Measurements from ENCODE around the gene TECR. TPM values are rescaled to one million over a fixed set of nuclear protein-coding genes. Genes with fewer than 3 reads are reported as not detected.

Gene TECR
- total and polyA plus RNA-seq, 7 donors = 77.8 to 209 (median 136) TPM

DNA sequence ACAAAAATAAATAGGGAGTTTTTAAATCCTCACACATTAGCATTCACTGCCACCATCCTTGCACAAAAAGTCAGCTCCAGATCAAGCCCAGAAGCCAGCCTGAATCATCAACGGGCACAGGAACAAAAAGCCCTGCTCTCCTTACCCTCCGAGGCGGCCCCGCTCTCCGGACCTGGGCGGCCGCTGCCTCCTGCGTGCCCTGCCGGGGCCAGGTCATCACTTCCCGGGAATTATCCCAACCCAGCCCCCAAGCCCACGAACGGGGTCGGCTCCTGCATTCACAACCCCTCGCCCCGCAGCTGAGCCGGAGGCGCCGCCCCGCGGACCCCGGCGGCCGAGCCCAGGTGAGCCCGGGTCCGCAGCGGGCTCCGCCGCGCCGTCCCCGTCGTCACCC, 12.0 kb upstream of the TECR start:
- 0 to 1% (median 0%) methylated on average over 22 to 32 of the region's 32 CpGs for WGBS, 3 donors
- Histone ChIP-seq H3K4me3 (peak overlapping the region; percentile 82), H3K4me1 (peaks cover 42% of the 10 kb centered on the region), H3K27ac (peak overlapping the region; percentile 98), H3K27me3 (ENCODE audit: insufficient read depth in 3 of 3, low read length in 2 of 3) (no peaks in the 10 kb centered on the region), H3K36me3 (ENCODE audit: insufficient read depth in 1 of 2, low read depth in 1 of 2) (peaks cover 10 to 35% of the 10 kb centered on the region in 2 donors), H3K9me3 (no peaks in the 10 kb centered on the region)
- ATAC-seq (peak in 1 of 4 donors; percentile 7), DNase-seq (no peak)
- TF ChIP-seq, protein P1, sequence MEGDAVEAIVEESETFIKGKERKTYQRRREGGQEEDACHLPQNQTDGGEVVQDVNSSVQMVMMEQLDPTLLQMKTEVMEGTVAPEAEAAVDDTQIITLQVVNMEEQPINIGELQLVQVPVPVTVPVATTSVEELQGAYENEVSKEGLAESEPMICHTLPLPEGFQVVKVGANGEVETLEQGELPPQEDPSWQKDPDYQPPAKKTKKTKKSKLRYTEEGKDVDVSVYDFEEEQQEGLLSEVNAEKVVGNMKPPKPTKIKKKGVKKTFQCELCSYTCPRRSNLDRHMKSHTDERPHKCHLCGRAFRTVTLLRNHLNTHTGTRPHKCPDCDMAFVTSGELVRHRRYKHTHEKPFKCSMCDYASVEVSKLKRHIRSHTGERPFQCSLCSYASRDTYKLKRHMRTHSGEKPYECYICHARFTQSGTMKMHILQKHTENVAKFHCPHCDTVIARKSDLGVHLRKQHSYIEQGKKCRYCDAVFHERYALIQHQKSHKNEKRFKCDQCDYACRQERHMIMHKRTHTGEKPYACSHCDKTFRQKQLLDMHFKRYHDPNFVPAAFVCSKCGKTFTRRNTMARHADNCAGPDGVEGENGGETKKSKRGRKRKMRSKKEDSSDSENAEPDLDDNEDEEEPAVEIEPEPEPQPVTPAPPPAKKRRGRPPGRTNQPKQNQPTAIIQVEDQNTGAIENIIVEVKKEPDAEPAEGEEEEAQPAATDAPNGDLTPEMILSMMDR (IDR thresholded peaks at IDR 0.05) = no peak
- intact Hi-C loops (cut with DNase I) = loop anchor here in 1 of 2 donors (5.0 kb wide), 1 partner anchor 45 kb away; no protein-coding TSS in a partner anchor

DNA sequence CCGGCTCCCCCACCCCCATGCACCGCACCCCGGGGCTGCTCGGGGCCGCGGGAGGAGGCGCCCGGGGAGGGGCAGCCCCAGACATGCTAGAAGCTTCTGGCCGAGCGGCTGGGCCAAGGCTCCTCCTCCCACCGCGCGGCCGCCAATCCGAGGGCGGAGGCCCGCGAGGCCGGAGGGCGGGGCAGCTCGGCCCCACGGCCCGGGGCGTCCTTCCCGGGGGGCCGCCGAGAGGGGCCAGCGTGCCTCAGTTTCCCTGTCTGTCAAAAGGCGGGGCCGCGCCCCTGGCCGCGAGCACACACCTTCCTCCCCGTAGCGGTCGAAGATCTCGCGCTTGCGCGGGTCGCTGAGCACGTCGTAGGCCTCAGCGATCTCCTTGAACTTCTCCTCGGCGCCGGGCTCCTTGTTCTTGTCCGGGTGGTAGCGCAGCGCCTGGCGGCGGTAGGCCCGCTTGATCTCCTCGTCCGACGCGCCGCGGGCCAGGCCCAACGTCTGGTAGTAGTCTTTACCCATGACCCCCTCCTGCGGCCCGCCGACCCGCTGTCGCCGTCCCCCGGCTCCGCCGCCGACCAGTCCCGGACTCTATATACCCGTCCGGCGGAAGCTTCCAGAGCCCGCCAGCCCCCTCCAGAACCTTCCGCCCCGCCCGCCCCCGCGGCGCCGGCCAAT, 11.4 kb upstream of the TECR start, which contains the start of gene DNAJB1:
TSS of gene DNAJB1 (minus strand) at position 558 of the 666 bp plus-strand sequence. CDS start at position 510, 48 bp downstream.
- Histone ChIP-seq H3K4me1 (peaks cover 42% of the 10 kb centered on the region), H3K4me3 (peak within 1 kb of the TSS; percentile 82), H3K36me3 (ENCODE audit: insufficient read depth in 1 of 2, low read depth in 1 of 2) (peaks cover 10 to 35% of the 10 kb centered on the region in 2 donors), H3K27me3 (ENCODE audit: insufficient read depth in 3 of 3, low read length in 2 of 3) (no peaks in the 10 kb centered on the region), H3K27ac (peak within 1 kb of the TSS; percentile 98), H3K9me3 (no peaks in the 10 kb centered on the region)
- intact Hi-C loops (cut with DNase I) = loop anchor here in 1 of 2 donors (5.0 kb wide), 1 partner anchor 44 kb away; no protein-coding TSS in a partner anchor
- peak; percentile 85 to 92 for DNase-seq
- 0% methylated on average over 59 to 80 of the region's 82 CpGs for WGBS, 3 donors
- ATAC-seq = peak; percentile 76 to 84 (median 78)
- TF ChIP-seq, protein P1 (IDR thresholded peaks at IDR 0.05) = no peak

DNA sequence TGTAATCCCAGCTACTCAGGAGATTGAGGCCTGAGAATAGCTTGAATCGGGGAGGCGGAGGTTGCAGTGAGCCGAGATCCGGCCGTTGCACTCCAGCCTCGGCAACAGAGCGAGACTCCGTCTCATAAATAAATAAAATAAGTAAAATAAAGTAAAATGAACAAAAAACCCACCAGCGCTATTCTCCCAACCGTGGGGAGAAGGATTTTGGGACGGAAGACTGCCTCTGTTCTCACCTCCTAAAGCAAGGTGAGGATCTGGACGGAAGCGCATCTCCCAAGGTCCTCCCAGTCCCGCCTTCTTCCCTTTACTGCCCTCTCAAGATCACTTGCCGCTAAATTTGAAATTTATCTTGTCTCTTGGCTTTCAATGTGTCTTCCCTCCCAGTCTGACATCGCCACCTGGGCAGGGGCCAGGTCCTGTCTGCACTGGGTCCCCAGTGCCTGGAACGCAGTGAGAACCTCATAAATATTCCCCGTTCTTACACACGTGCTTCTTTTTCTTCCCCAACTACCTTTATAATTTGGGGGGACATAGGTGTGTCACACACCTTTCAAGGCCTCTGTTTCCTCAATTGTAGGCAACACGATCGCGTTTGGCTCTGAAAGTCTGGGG, 10.0 kb upstream of the TECR start:
- Histone ChIP-seq H3K27me3 (ENCODE audit: insufficient read depth in 3 of 3, low read length in 2 of 3) (no peaks in the 10 kb centered on the region), H3K4me1 (peaks cover 32% of the 10 kb centered on the region), H3K9me3 (no peaks in the 10 kb centered on the region), H3K27ac (peak overlapping the region; percentile 98), H3K36me3 (ENCODE audit: insufficient read depth in 1 of 2, low read depth in 1 of 2) (peaks cover 10 to 36% of the 10 kb centered on the region in 2 donors), H3K4me3 (peak overlapping the region; percentile 82)
- 77 to 88% (median 79%) methylated on average over 22 of the region's 22 CpGs for WGBS, 3 donors
- TF ChIP-seq, protein P1 (IDR thresholded peaks at IDR 0.05) = no peak
- ATAC-seq = no peak
- intact Hi-C loops (cut with DNase I) = loop anchor here in 1 of 2 donors (5.0 kb wide), 1 partner anchor 43 kb away; no protein-coding TSS in a partner anchor
- peak in 1 of 2 donors; percentile 30 for DNase-seq

DNA sequence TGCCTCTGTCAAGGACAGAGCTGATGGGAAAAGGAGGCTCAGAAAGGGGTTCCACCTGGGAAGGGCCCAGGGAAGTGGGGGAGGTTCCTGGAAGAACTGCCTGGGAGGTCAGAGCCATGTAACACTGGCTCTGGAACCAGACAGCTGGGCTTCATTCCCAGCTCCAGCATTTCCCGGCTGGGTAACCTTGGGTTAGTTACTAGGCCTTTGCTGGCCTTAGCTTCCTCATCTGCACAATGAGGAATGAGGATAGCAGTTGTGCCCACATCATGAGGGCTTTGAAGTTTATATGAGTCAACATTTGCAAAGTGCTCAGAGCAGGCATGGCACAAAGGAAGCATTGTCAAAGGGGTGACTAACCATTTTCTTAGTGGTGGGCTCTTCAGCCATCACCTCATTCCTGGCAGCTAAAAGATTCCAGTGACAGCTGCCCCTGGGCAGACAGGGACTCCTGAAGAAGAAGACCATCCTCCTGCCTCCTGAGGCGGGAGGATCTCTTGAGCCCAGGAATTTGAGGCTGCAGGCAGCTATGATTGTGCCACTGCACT, 9.5 kb upstream of the TECR start:
- TF ChIP-seq, protein P1 (IDR thresholded peaks at IDR 0.05) = no peak
- DNase-seq (no peak), ATAC-seq (peak in 1 of 4 donors; percentile 20)
- H3K36me3 ChIP-seq (ENCODE audit: insufficient read depth in 1 of 2, low read depth in 1 of 2) = peaks cover 5 to 31% of the 10 kb centered on the region in 2 donors
- intact Hi-C loops (cut with DNase I) = loop anchor here in 1 of 2 donors (5.0 kb wide), 1 partner anchor 42 kb away; no protein-coding TSS in a partner anchor
- peaks cover 26% of the 10 kb centered on the region for H3K4me1 ChIP-seq
- peak overlapping the region; percentile 98 for H3K27ac ChIP-seq
- H3K9me3 ChIP-seq = no peaks in the 10 kb centered on the region
- H3K4me3 ChIP-seq = no peak overlapping the region
- 17 to 38% (median 23%) methylated on average over 2 of the region's 2 CpGs for WGBS, 3 donors
- no peaks in the 10 kb centered on the region for H3K27me3 ChIP-seq (ENCODE audit: insufficient read depth in 3 of 3, low read length in 2 of 3)
